GM10248 (cell line): ENCODE results near the gene CSF1R.

ENCODE experiments used
- CTCF ChIA-PET: fragments of 300-600 bp; sonication (Branson Sonifier 250); formaldehyde crosslinking; extraction: SDS; loops from one replicate; lab custom pipeline; 2021; ENCODE audit warnings: antibody characterized with exemption; lab: Yijun Ruan, JAX
- POLR2A ChIA-PET: fragments of 350-650 bp; sonication (Branson Sonifier 250); formaldehyde crosslinking; extraction: SDS; loops from one replicate; lab custom pipeline; 2020; ENCODE audit warnings: antibody characterized with exemption; lab: Yijun Ruan, JAX
- DNase-seq: peaks from one replicate; pipeline ENCODE4 v3.0.0; 2012; ENCODE audit errors: extremely low spot score
- TF ChIP-seq, protein P1 (sequence below): IDR thresholded peaks from 2 replicates; pipeline ENCODE4 v1.5.1; 2012; ENCODE audit warnings: mild to moderate bottlenecking, low read depth; ENCODE audit errors: extremely low read depth, missing control alignments, control extremely low read depth

Gene CSF1R

DNA sequence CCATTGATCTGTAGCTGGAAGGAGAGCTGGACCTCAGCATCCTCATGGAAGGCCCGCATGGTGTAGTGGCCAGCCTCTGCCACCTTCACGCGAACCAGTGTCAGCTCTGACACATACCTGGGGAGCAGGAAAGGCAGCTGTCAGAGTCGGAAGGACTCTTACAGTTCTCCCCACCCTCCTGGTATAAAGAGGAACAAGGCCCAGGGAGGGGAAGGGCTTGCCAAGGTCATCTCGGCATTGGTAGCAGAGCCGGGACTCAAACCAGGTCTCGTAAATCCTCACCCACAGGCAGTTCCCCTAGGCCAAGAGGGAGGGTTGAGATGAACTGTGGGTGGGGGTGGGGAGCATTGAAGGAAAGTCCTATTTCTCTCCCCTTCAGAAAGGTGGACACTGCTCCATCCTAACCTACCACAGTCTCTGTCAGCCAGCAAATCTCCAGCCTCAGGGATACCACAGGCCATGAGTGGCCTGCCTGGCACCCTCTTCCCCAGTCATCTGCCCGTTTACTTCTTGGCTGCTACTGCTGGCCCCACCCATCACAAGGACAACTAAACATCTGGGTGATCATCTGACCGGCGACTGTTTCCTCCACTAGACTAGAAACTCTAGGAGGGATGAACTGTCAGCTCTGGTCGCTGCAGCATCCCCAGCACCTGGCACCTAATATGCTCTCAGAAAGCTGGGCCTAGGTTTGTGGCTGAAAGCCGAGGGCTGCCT, 45.8 kb upstream of the CSF1R start:
- no peak for DNase-seq
- CTCF ChIA-PET, result interaction anchor here (1.2 to 3.0 kb wide), 8 partner anchors 11 to 305 kb away, joined by 3 to 19 read pairs (median 8); no protein-coding TSS in a partner anchor
- POLR2A ChIA-PET, result no interaction called here
- TF ChIP-seq, protein P1, sequence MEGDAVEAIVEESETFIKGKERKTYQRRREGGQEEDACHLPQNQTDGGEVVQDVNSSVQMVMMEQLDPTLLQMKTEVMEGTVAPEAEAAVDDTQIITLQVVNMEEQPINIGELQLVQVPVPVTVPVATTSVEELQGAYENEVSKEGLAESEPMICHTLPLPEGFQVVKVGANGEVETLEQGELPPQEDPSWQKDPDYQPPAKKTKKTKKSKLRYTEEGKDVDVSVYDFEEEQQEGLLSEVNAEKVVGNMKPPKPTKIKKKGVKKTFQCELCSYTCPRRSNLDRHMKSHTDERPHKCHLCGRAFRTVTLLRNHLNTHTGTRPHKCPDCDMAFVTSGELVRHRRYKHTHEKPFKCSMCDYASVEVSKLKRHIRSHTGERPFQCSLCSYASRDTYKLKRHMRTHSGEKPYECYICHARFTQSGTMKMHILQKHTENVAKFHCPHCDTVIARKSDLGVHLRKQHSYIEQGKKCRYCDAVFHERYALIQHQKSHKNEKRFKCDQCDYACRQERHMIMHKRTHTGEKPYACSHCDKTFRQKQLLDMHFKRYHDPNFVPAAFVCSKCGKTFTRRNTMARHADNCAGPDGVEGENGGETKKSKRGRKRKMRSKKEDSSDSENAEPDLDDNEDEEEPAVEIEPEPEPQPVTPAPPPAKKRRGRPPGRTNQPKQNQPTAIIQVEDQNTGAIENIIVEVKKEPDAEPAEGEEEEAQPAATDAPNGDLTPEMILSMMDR, result no peak

DNA sequence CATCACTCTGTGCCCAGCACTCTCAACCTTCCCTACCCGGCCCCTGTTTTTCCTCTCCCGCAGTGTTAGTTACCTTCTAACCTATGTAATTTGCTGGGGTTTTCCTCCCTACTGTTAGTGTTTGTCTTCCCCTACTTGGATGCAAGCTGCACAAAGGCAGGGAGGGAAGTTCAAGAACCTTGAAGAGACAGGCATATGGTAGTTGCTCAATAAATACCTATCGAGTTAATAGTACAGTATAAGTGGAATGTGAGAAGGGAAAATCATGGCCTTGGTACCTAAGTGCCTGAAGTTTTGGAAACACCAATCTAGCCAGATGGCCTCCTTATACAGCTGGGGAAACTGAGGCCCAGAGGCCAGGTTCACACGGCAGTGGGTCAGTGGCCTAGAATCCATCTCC, 45.1 kb upstream of the CSF1R start:
- TF ChIP-seq, protein P1, result no peak
- DNase-seq, result no peak
- CTCF ChIA-PET, result interaction anchor here (1.1 to 3.0 kb wide), 12 partner anchors 11 to 306 kb away, joined by 3 to 20 read pairs (median 6); no protein-coding TSS in a partner anchor
- POLR2A ChIA-PET, result interaction anchor here (0.6 kb wide), 2 partner anchors 168 to 354 kb away, joined by 3 to 4 read pairs; no protein-coding TSS in a partner anchor

DNA sequence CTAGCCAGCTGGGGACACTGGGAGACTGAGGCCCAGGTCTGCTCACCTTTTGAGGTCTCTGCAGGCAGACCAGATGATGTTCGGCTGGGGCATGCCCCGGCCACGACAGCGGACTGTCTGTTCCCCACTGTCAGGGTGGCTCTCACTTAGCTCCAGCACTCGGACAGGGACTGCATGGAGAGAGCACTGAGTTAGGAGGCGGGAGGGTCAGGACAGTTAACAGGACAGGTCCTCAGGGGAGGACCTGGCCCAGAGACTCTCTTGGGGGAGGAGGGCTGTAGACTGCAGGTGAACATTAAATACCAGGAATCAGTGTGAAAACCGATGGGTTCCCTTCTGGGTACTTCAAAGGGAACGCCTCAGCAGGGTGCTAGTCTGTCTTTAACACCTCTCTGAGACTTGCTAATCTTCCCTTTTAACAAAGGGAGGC, 44.2 kb upstream of the CSF1R start:
- no peak for DNase-seq
- ChIA-PET CTCF (interaction anchor here (0.6 to 2.8 kb wide), 21 partner anchors 9 to 307 kb away, joined by 3 to 20 read pairs (median 4); no protein-coding TSS in a partner anchor), POLR2A (interaction anchor here (0.6 kb wide), 1 partner anchor 167 kb away, joined by 3 read pairs; no protein-coding TSS in a partner anchor)
- TF ChIP-seq, protein P1, result no peak

DNA sequence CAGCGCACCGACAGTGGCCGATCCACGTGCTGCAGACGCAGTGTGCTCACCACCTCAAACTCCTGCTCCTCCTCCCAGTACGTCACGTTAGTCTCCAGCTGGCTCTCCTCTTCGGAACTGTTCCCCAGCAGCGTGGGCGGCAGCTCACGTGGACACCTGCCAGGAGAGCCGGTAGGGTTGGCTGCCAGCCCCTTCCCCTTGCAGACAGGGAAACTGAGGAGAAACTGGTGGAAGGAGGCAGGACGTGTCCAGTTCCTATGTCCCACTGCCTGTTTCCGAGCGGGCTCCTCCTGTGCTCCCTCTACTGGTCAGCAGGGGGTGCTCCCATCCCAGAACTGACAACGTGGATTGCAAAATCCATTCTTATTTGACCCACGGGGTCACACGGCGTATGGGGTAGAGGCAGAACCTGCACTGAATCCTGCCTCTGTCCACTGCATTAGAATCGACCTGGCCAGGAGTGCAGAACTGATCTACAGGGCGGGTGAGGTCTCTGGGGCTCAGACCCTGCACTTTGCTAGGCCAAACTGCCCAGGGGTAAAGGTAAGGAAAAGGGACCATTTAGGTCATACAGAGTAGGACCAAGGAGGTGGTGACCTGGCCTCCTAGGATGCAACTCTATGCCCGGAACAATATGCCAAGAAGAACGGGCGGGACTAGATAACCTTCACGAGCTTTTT, 43.6 kb upstream of the CSF1R start:
- TF ChIP-seq, protein P1, result peak; percentile 86
- POLR2A ChIA-PET, result no interaction called here
- CTCF ChIA-PET, result interaction anchor here (0.6 to 2.8 kb wide), 28 partner anchors 9 to 221 kb away, joined by 3 to 20 read pairs (median 4); no protein-coding TSS in a partner anchor
- DNase-seq, result peak; percentile 86

DNA sequence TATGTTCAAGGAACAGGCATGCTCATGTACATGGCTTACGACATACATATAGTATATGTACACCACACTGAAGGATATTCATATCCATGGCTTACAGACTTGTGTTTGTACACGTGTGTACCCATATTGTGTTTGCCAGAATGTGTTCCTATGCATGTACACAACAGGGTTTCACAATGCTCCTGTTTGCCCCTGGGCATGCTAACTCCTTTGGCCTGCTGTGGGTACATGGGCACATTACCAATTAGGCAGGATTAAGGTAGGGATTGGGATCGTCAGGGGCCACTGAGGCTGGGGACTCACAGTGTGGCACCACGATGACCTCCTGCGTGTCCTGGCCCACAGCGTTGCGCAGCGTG, 43.1 kb upstream of the CSF1R start:
- CTCF ChIA-PET, result interaction anchor here (0.7 to 2.8 kb wide), 11 partner anchors 9 to 222 kb away, joined by 3 to 19 read pairs (median 3); no protein-coding TSS in a partner anchor
- POLR2A ChIA-PET, result no interaction called here
- no peak for DNase-seq
- TF ChIP-seq, protein P1, result no peak

DNA sequence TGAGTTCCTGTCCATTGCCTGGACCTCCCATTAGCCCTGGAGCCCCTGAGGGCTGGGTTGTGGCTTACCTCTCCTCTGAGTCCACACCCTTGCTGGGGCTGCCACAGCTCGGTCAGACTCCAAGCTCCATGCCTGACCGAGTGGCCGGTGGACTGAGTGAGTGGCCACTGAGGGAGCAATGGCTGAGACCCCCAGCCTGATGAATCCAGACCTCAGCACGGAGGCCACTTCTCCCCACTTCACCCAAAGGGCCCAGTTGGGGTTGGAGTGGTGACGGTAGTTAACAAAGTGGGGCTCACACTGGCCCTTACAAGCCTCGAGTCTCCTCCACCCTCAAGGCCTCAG, 40.5 kb upstream of the CSF1R start:
- no peak for DNase-seq
- CTCF ChIA-PET, result interaction anchor here (1.0 to 2.9 kb wide), 2 partner anchors 49 to 92 kb away, joined by 4 to 15 read pairs; no protein-coding TSS in a partner anchor
- POLR2A ChIA-PET, result no interaction called here
- TF ChIP-seq, protein P1, result no peak
